HepG2 (cell line): ENCODE data around the gene SYT13.

Experiments used
- KLF9 ChIP-seq: IDR thresholded peaks from 2 replicates; pipeline ENCODE4 v1.6.1; 2016; ENCODE audit warnings: low read depth
- SRF ChIP-seq: IDR thresholded peaks from 2 replicates; pipeline ENCODE4 v1.6.1; 2011; ENCODE audit warnings: mild to moderate bottlenecking, low read depth, low read length, moderate library complexity
- ZNF740 ChIP-seq: sonication (generic); formaldehyde crosslinking; IDR thresholded peaks from 2 replicates; pipeline ENCODE4 v1.4.0; 2020; ENCODE audit warnings: missing genetic modification reagents

GRCh38 chr11:45331839-45332238 lies 45.7 kb upstream of the SYT13 start:
- TF ChIP-seq SRF: no peak
- TF ChIP-seq ZNF740 (CRISPR knock-in tag): no peak
- no peak for TF ChIP-seq KLF9 (CRISPR knock-in tag)
